Tibial nerve (tissue), 3 donors: ENCODE measurements around the gene PRAC2.

Experiments used
- POLR2A ChIP-seq, 2 donors: fragments of 450-650 bp; IDR thresholded peaks; one replicate each; pipeline ENCODE4 v1.6.1; 2017; ENCODE audit warnings: antibody characterized with exemption in 2 of 2, mild to moderate bottlenecking in 2 of 2, moderate library complexity in 2 of 2
- TF ChIP-seq, protein P1 (sequence below), 5 experiments: fragments of 200-600 bp in 3 of 5; fragments of 450-650 bp in 2 of 5; sonication (generic) in 3 of 5; IDR thresholded peaks; one replicate each; pipeline ENCODE4 v1.5.1; 2016 to 2019; ENCODE audit warnings: antibody characterized with exemption in 5 of 5, mild to moderate bottlenecking in 3 of 5, moderate library complexity in 2 of 5

DNA sequence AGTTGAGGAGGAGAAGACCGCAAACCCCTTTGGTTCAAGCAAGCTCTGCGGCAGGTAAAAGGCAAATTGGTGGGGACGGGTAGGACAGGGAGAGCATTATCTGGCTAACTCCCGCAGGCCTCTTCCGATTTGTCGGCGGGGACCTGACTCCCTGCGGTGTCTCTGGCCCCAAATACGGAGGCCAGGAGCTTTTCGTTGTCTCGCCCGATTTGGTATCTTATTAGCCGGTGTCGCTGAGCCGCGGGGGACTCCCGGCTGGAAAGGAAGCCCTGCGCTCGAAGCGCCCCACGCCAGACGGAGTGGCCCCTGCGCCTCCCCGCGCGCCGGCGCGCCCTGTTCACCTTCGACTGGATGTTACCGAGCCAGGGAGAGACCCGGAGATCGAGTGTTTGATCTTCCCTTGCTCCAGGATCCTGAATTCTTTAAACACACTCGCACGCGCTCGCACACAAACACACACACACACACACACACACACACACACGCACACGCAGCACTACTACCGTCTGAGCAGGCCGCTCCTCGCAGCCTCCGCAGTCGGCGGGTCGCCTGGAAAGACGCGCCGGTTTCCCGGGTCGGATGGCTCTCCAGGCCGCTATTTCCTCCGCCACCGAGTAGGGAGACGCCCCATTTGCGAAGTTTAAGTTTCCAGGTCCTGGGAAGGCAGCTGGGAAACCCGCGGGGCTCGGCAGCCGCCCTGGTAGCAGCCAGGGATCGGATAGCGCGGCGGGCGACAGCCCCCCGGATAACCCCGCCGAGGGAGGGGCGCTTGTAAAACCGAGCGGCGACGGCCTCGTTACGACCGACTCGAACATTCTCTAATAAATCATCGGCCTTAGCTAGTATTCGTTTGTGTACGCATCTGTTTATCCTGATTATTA lies 4.0 kb upstream of the PRAC2 start:
- no peak for TF ChIP-seq POLR2A (IDR thresholded peaks at IDR 0.05)
- TF ChIP-seq, protein P1, sequence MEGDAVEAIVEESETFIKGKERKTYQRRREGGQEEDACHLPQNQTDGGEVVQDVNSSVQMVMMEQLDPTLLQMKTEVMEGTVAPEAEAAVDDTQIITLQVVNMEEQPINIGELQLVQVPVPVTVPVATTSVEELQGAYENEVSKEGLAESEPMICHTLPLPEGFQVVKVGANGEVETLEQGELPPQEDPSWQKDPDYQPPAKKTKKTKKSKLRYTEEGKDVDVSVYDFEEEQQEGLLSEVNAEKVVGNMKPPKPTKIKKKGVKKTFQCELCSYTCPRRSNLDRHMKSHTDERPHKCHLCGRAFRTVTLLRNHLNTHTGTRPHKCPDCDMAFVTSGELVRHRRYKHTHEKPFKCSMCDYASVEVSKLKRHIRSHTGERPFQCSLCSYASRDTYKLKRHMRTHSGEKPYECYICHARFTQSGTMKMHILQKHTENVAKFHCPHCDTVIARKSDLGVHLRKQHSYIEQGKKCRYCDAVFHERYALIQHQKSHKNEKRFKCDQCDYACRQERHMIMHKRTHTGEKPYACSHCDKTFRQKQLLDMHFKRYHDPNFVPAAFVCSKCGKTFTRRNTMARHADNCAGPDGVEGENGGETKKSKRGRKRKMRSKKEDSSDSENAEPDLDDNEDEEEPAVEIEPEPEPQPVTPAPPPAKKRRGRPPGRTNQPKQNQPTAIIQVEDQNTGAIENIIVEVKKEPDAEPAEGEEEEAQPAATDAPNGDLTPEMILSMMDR (IDR thresholded peaks at IDR 0.05): no peak
